SK-N-SH (cell line): ENCODE data around the gene GRAMD1B. TPM values are rescaled to one million over a fixed set of nuclear protein-coding genes. Genes with fewer than 3 reads are reported as not detected.

Source experiments
- CTCF ChIA-PET: fragments of 300-600, 350-600 bp; formaldehyde crosslinking; extraction: SDS; loops from one replicate; lab custom pipeline; 2021; lab: Yijun Ruan, JAX
- POLR2A ChIA-PET: fragments of 350-600 bp; sonication (Branson Sonifier 250); formaldehyde crosslinking; extraction: SDS; loops from one replicate; lab custom pipeline; 2020; ENCODE audit warnings: antibody characterized with exemption, inconsistent platforms; lab: Yijun Ruan, JAX
- DNase-seq: peaks from one replicate; pipeline ENCODE4 v3.0.0; 2012
- H2AFZ ChIP-seq: fragments of 200-600 bp; sonication (generic); 2 replicates; pipeline ENCODE4 v1.8.1; 2016; ENCODE audit warnings: antibody characterized with exemption, mild to moderate bottlenecking, low read depth
- H3F3A ChIP-seq: fragments of 200-600 bp; sonication (generic); replicated peaks from 2 replicates; pipeline ENCODE3; 2016; ENCODE audit warnings: antibody characterized with exemption, mild to moderate bottlenecking; ENCODE audit not compliant: insufficient read depth
- H3K27ac ChIP-seq, 2 experiments: fragments of 200-500 bp in 1 of 2; fragments of 200-600 bp in 1 of 2; sonication (Bioruptor generic) in 1 of 2; sonication (generic), shearing (Covaris generic) in 1 of 2; 2 replicates each; pipeline versions ENCODE4 v1.5.1 to v1.6.1; 2014 to 2016; ENCODE audit warnings: low read depth in 2 of 2, inconsistent platforms in 1 of 2, low read length in 1 of 2, mild to moderate bottlenecking in 1 of 2, mixed read lengths in 1 of 2
- H3K27me3 ChIP-seq: fragments of 200-600 bp; sonication (generic), shearing (Covaris generic); 2 replicates; pipeline ENCODE4 v1.6.1; 2016; ENCODE audit warnings: mixed run types; ENCODE audit not compliant: insufficient read depth
- H3K36me3 ChIP-seq, 2 experiments: fragments of 200-500 bp in 1 of 2; fragments of 200-600 bp in 1 of 2; sonication (Bioruptor generic) in 1 of 2; sonication (generic) in 1 of 2; replicated peaks in 1 of 2; 2 replicates each; pipeline versions ENCODE3 to v1.5.1; 2014 to 2016; ENCODE audit warnings: low read length in 1 of 2, mild to moderate bottlenecking in 1 of 2; ENCODE audit not compliant: insufficient read depth in 2 of 2, control insufficient read depth in 1 of 2
- H3K4me1 ChIP-seq, 2 experiments: fragments of 200-500 bp in 1 of 2; fragments of 200-600 bp in 1 of 2; sonication (Bioruptor generic) in 1 of 2; sonication (generic), shearing (Covaris generic) in 1 of 2; 2 replicates each; pipeline versions ENCODE4 v1.5.1 to v1.6.1; 2014 to 2016; ENCODE audit warnings: low read depth in 1 of 2, low read length in 1 of 2, mixed run types in 1 of 2; ENCODE audit not compliant: insufficient read depth in 2 of 2, control insufficient read depth in 1 of 2
- H3K4me2 ChIP-seq: fragments of 200-600 bp; sonication (generic), shearing (Covaris generic); 2 replicates; pipeline ENCODE4 v1.6.1; 2017; ENCODE audit warnings: mixed run types
- H3K4me3 ChIP-seq, 2 experiments: fragments of 200-500 bp in 1 of 2; fragments of 200-600 bp in 1 of 2; sonication (Bioruptor generic) in 1 of 2; sonication (generic), shearing (Covaris generic) in 1 of 2; 2 replicates each; pipeline versions ENCODE4 v1.5.1 to v1.8.1; 2014 to 2016; ENCODE audit warnings: low read depth in 2 of 2, inconsistent platforms in 1 of 2, low read length in 1 of 2, mild to moderate bottlenecking in 1 of 2, mixed read lengths in 1 of 2, moderate library complexity in 1 of 2
- H3K79me2 ChIP-seq: fragments of 200-600 bp; sonication (generic); 2 replicates; pipeline ENCODE4 v1.8.1; 2017; ENCODE audit warnings: mild to moderate bottlenecking; ENCODE audit not compliant: insufficient read depth
- H3K9ac ChIP-seq: fragments of 200-600 bp; sonication (generic); 2 replicates; pipeline ENCODE4 v1.6.1; 2017; ENCODE audit warnings: mixed run types
- H3K9me2 ChIP-seq: fragments of 200-600 bp; sonication (generic); 2 replicates; pipeline ENCODE4 v1.6.1; 2017; ENCODE audit warnings: mixed run types
- H3K9me3 ChIP-seq: fragments of 200-600 bp; sonication (generic); 2 replicates; pipeline ENCODE4 v1.6.1; 2017; ENCODE audit warnings: mixed run types, mild to moderate bottlenecking, moderate library complexity
- H4K20me1 ChIP-seq: fragments of 200-600 bp; sonication (generic); 2 replicates; pipeline ENCODE4 v1.6.1; 2017; ENCODE audit warnings: mild to moderate bottlenecking, mixed run types; ENCODE audit not compliant: insufficient read depth
- CHD2 ChIP-seq: fragments of 150-350 bp; IDR thresholded peaks from 2 replicates; pipeline ENCODE4 v1.6.1; 2018; ENCODE audit warnings: low read length; ENCODE audit not compliant: partially characterized antibody
- EP300 ChIP-seq, 2 experiments: IDR thresholded peaks; 2 replicates each; pipeline versions ENCODE4 v1.4.0 to v1.6.1; 2012; ENCODE audit warnings: borderline replicate concordance in 1 of 2, low read depth in 1 of 2, low read length in 1 of 2
- EZH2phosphoT487 ChIP-seq: fragments of 200-600 bp; sonication (generic); IDR thresholded peaks from 2 replicates; pipeline ENCODE4 v1.6.1; 2017; ENCODE audit warnings: low read depth, mixed run types, mild to moderate bottlenecking, antibody characterized with exemption, moderate library complexity, borderline replicate concordance
- IRF3 ChIP-seq: fragments of 150-350 bp; IDR thresholded peaks from 2 replicates; pipeline ENCODE4 v1.6.1; 2016; ENCODE audit warnings: mild to moderate bottlenecking, low read depth, low read length
- MEF2A ChIP-seq: IDR thresholded peaks from 2 replicates; pipeline ENCODE4 v1.4.0; 2012; ENCODE audit warnings: low read depth, borderline replicate concordance
- MXI1 ChIP-seq: IDR thresholded peaks from 2 replicates; pipeline ENCODE4 v1.6.1; 2012; ENCODE audit warnings: mild to moderate bottlenecking, low read depth, low read length, improper control_type of control experiment
- NFIC ChIP-seq: IDR thresholded peaks from 2 replicates; pipeline ENCODE4 v1.4.0; 2012; ENCODE audit warnings: borderline replicate concordance
- NRF1 ChIP-seq: IDR thresholded peaks from 2 replicates; pipeline ENCODE4 v1.6.1; 2012; ENCODE audit warnings: low read depth, mild to moderate bottlenecking, low read length
- PBX3 ChIP-seq: IDR thresholded peaks from 2 replicates; pipeline ENCODE4; 2012
- RAD21 ChIP-seq: IDR thresholded peaks from 2 replicates; pipeline ENCODE4 v1.6.1; 2012; ENCODE audit warnings: mild to moderate bottlenecking, low read length
- RFX5 ChIP-seq: IDR thresholded peaks from 2 replicates; pipeline ENCODE4 v1.6.1; 2012; ENCODE audit warnings: mild to moderate bottlenecking, improper control_type of control experiment, low read length
- TEAD4 ChIP-seq: IDR thresholded peaks from 2 replicates; pipeline ENCODE4 v1.4.0; 2012; ENCODE audit warnings: mild to moderate bottlenecking, borderline replicate concordance; ENCODE audit not compliant: insufficient read depth
- YY1 ChIP-seq: IDR thresholded peaks from 2 replicates; pipeline ENCODE4 v1.4.0; 2012; ENCODE audit warnings: low read depth, mild to moderate bottlenecking
- ZBTB33 ChIP-seq: IDR thresholded peaks from 2 replicates; pipeline ENCODE4 v1.4.0; 2012; ENCODE audit warnings: low read depth, borderline replicate concordance
- WGBS: methylation state at CpG from one replicate; pipeline ENCODE4 v1.1.6; 2017; ENCODE audit warnings: low lambda C conversion rate; 5-methylcytosine and 5-hydroxymethylcytosine counted together
- polyA plus RNA-seq, 3 experiments: library from polyadenylated mRNA; depleted of rRNA; stranded (reverse); fragments of >200 nt; gene quantifications; 2 replicates each; pipeline ENCODE4 v1.2.3, GENCODE V29; 2012

GRAMD1B gene
- polyA plus RNA-seq, 1 of the 3 experiments (the other 2 are of a cell fraction): 14.5 TPM

- TF ChIP-seq NRF1: no peak
- no peak for TF ChIP-seq ZBTB33
- no peak for TF ChIP-seq CHD2
- TF ChIP-seq EZH2phosphoT487: no peak
Measured at GRCh38 chr11:123622576-123622975, 192.5 kb downstream of the GRAMD1B start (continued).

- DNase-seq: no peak
- 93% methylated on average over 2 of the region's 2 CpGs for WGBS
- CTCF ChIA-PET: interaction anchor here (1.3 to 2.6 kb wide), 5 partner anchors 16 to 114 kb away, joined by 3 to 17 read pairs (median 12); no protein-coding TSS in a partner anchor
Measured at GRCh38 chr11:123624974-123625373, 194.9 kb downstream of the GRAMD1B start.

More at GRCh38 chr11:123624974-123625373, 194.9 kb downstream of the GRAMD1B start:
- Histone ChIP-seq H3K4me1 (peaks cover 4 to 11% of the 10 kb centered on the region in 2 experiments; a peak in 2 of 4 replicates), H3K4me2 (no peak overlapping the region), H3K9me3 (no peaks in the 10 kb centered on the region), H3K9me2 (no peaks in the 10 kb centered on the region), H4K20me1 (no peaks in the 10 kb centered on the region), H3K27me3 (no peaks in the 10 kb centered on the region), H3K27ac (no peak overlapping the region), H3K4me3 (no peak overlapping the region), H3F3A (peaks cover 11% of the 10 kb centered on the region), H3K79me2 (no peaks in the 10 kb centered on the region), H3K9ac (no peak overlapping the region), H2AFZ (no peak overlapping the region), H3K36me3 (peaks cover 0 to 10% of the 10 kb centered on the region in 2 experiments)
- POLR2A ChIA-PET: no interaction called here
- TF ChIP-seq PBX3 (no peak), EP300 (IDR thresholded peaks at IDR 0.05; ENCODE audit: borderline replicate concordance in 1 of 2, low read depth in 1 of 2, low read length in 1 of 2) (no peak), TEAD4 (no peak), IRF3 (no peak), RAD21 (no peak), YY1 (no peak), MEF2A (no peak), ZBTB33 (no peak), NFIC (no peak), MXI1 (no peak), RFX5 (no peak)
